Measurements from ENCODE around the gene IFT122.

GRCh38 chr3:129530821-129531220 is 90.8 kb downstream of the IFT122 start:
- no peak for TF ChIP-seq CTCF (IDR thresholded peaks at IDR 0.05)
- TF ChIP-seq EP300 (IDR thresholded peaks at IDR 0.05) = no peak
- TF ChIP-seq POLR2A (IDR thresholded peaks at IDR 0.05) = no peak

Measured in tibial nerve (tissue), 4 donors.